Activated T-helper 1 cell treated with anti-CD3 and anti-CD28 coated beads, Interleukin-2, amount 50 U/mL, for 16 hours (primary cell): Measurements from ENCODE around the gene HASPIN.

Experiments used
- DNase-seq, 2 donors: peaks; one replicate each; pipeline ENCODE4 v3.0.0-alpha.2; 2020; ENCODE audit warnings: low read depth in 1 of 2, low spot score in 1 of 2

HASPIN gene

DNA sequence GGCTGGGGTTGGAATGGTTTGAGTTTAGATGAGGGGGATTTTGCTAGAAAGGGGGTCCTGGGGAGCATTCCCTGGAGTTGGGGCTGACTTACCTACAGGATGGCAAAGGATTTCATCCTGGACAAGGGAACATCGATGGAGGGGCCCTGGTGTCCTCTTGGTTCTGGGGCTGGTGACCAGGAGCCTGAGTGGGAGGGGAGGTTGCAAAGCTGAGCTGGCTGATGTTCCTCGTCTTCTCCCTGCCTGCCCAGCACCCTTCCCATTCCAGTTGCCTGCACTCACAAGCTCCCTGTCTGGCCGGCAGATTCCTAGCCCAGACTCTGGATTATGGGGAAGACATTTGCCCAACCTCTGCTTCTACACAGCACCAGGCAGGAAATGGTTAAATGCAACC lies 40.1 kb downstream of the HASPIN start:
- DNase-seq = no peak

DNA sequence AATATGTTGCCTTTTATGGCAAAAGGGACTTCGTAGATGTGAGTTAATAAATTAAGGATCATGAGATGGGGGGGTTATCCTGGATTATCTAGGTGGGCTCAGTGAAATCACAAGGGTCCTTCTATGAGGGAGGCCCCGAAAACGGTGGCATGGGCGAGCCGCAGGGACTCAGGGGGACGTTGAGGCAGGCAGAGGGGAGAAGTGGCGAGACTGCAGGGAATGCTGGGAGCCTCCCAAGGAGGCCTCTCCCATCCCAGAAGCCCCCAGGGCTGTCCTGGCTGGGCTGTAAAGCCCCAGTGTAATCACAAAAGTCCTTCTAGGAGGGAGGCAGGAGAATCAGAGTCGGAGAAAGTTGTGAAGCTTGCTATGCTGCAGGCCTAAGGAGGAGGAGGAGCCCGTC lies 42.3 kb downstream of the HASPIN start:
- no peak for DNase-seq

DNA sequence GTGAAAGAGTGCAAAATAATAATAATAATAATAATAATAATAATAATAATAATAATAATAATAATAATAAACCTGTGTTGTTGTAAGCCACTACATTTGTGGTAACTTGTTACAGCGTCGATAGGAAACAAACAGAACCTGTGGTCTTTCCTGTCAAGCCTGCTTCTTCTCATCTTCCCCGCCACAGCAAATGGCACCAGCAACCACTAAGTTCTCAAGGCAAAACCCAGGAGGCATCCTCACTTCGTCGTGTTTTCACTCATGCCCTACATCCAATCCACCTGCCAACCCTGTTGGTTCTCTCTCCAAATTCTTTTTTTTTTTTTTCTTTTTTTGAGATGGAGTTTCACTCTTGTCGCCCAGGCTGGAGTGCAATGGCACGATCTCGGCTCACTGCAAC lies 43.1 kb downstream of the HASPIN start:
- no peak for DNase-seq

DNA sequence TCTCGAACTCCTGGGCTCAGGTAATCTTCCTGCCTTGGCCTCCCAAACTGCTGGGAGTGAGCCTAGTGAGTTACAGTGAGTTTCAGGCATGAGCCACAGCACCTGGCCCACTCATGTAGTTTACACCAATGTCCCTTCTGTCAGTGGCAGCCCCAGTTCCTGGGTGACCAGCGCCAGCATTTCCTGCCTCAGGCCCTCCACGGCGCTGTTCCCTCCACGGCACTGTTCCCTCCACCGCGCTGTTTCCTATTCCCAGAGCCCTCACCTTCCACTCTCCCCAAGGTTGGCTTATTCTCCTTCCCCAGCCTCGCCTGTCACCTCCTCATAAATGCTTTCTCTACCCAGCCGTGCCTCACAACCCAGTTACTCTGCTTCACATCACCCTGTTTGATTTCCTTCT lies 44.6 kb downstream of the HASPIN start:
- no peak for DNase-seq

DNA sequence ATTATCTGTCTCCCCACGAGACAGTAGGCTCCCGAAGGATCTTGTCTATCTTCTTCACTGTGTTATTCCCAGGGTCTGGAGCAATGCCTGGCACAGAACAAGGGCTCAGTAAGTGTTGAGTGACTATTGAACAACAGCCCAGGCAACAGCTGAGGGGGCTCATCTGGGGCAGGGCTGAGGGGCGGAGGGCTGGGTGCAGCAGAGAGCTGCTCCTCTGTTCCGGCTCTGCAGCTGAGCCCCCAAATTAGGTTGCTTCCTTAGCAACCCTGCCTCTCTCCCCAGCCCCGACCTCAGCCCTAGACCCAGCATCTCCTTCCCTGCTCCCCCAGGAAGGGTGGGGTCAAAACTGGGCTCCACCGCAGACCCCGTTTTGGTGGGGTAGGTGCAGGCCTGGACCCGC lies 45.1 kb downstream of the HASPIN start:
- DNase-seq = no peak

DNA sequence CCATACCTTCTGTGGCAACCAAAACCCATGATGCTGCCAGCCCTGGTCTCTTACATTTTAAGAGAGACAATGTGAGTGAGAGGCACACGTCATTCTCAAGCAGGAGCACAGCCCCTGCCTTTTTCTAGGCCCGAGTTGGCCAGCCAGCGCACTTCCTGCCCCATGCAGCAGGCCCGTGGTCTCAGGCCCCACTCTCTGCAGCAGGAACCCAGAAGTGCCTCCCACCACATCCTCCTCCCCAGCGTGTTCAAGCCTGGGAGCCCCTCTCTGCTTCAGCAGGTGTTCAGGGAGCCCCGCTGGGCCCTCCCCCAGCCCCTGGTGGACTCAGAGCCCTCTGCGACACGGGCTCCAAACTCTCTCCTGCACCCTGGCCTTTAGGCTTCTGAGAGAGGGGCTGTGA lies 46.8 kb downstream of the HASPIN start:
- DNase-seq = no peak

DNA sequence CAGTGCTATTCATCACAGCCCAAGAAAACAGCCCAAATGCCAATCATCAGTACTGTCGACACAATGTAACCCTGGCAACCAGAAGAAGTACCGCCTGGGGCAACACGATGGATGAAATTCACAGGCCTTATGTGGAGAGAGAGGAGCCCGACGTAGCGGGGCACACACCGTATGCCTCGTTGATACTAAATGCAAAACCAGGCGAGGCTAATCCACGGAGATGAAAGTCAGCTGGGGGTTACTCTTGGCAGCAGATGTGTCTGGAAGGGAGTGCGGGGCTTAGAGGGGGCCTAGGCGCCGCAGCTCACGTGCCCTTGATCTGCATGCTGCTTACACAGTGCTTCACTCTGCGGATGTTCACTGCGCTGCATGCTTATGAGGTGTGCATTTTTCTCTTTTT lies 47.4 kb downstream of the HASPIN start:
- no peak for DNase-seq

DNA sequence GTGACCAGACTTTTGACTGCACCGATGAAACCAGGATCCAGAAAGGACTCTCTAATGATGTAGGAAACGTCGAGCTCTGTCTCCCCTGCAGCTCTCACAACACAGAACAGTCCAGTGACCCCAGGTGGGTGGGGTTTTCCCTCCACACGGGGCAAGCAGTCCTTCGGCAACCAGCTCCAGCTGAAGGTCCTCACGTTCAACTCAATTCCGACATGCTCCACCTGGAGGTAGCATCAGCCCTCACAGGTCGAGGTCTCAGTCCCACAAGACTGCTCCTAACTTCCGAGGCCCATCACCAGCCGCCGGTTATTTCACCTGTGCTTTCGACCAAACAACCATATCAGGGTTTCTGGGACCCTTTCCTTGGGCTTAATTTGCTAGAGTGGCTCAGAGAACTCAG lies 49.1 kb downstream of the HASPIN start:
- no peak for DNase-seq

DNA sequence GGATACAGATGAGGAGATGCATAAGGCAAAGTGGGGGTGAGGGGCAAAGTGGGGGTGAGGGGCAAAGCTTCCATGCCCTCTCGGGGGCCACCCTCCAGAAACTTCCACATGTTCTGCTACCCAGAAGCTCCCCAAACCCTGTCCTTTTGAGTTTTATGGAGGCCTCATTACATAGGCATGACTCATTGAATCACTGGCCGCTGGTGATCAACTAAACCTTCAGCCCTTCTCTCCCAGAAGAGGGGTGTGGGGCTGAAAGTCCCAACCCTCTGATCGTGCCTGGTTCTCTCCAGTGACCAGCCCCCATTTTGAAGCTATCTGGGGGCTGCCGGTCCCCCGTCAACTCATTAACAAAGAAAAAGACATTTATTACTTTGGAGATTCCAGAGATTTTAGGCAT lies 49.8 kb downstream of the HASPIN start:
- DNase-seq = no peak

DNA sequence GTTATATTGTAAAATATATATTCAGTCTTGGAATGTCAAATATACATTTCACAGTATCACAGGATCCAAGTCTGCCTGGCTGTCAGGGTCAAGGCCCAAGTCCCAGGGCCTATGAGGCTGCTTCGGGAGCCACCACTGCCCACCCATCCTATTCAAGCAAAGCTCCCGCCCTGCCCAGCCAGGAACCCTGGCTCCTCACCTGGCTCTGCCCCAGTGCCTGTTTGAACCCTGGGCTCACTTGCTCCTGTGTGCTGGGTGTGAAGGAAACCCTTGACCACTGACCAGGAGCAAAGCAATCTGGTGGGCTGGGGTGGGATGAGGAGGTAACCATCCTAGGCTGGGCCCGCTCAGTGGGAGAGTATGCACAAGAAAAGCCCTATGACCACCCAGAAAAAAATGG lies 50.3 kb downstream of the HASPIN start:
- DNase-seq = no peak
